Amniotic stem cell (primary cell): ENCODE results near the gene PSRC1.

ENCODE experiments used
- DNase-seq: peaks from one replicate; lab custom pipeline; 2025; lab: John Stamatoyannopoulos, UW

The PSRC1 gene

DNA sequence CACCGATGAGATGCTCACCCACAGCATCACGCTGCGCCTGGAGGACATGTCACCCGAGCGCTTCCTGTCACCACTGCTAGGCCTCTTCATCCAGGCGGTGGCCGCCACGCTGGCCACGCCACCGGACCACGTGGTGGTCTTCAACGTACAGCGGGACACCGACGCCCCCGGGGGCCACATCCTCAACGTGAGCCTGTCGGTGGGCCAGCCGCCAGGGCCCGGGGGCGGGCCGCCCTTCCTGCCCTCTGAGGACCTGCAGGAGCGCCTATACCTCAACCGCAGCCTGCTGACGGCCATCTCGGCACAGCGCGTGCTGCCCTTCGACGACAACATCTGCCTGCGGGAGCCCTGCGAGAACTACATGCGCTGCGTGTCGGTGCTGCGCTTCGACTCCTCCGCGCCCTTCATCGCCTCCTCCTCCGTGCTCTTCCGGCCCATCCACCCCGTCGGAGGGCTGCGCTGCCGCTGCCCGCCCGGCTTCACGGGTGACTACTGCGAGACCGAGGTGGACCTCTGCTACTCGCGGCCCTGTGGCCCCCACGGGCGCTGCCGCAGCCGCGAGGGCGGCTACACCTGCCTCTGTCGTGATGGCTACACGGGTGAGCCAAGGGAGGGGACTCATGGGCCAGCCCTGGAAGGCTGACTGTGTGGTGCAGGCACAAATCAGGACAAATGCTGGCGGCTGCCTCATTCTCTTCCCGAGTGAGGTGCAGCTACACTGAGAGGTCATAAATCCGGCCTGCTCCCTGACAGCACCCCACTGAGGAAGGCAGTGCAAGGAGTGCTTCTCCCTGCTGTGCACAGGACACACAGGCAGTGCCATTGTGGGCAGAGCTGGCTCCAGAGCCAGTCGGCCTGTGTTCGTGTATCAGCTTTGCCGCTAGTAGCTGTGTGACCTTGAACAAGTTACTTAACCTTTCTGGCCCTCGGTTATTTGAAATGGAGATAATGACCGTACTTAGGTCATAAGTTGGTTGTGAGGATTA, 24.2 kb downstream of the PSRC1 start:
- no peak for DNase-seq

DNA sequence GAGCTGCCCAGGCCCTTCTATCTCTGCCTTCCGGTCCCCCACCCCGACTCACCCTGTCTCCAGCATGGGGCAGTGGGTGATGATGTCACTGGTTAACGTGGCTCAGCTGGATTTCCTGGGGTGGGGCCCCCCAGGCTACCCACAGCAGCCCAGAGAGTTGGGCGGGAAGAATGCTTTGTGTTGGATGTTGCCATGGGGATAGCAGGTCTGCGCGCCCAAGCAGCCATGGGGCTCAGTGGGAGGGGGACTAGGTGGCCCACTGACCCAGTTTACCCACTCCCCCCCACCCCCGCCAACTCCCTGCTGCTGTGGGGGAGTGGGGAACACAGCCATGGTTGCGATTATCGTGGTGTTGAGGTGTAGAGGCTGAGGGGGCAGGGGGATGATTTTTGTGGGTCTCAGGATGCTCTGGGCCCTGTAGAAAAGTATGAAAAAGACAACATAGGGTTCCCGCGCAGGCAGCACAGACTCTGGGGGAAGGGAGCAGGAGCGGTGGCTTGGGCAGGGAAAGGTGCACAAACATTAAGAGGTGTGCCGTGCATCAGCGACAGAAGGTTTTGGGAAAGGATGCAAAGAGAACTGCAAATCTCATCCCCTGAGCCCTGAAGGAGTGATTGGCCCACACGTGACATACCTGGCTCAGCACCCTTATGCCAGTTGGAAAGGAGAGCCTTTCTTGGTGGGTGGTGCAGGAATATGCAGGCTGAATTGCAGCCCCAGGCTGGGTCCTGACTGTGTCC, 25.1 kb downstream of the PSRC1 start:
- DNase-seq, result no peak

DNA sequence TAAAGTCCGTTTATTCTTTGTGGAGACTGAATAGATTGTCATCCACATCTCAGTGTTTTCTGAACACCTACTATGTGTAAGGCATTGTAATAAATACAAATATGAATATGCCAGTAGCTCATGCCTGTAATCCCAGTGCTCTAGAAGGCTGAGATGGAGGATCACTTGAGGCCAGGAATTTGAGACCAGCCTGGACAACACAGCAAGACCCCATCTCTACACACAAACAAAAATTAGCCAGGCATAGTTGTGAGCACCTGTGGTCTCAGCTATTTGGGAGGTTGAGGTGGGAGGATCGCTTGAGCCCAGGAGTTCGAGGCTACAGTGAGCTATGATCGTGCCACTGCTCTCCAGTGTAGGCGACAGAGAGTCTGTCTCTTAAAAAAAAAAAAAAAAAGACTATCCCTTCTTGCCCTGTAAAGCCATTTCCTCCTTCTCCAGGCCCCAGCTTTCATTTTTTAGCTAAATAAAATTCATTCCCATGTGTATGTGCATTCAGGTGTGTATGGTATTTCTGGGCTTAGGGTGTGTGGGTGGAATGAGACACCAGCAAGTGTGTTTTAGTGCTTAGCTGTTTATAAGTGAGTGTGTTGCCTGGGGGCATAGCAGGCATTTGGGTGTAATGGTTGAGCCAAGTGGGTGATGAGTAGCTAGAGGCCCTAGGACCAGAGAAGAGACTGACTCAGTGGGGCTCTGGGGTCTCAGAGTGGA, 25.8 kb downstream of the PSRC1 start:
- no peak for DNase-seq

DNA sequence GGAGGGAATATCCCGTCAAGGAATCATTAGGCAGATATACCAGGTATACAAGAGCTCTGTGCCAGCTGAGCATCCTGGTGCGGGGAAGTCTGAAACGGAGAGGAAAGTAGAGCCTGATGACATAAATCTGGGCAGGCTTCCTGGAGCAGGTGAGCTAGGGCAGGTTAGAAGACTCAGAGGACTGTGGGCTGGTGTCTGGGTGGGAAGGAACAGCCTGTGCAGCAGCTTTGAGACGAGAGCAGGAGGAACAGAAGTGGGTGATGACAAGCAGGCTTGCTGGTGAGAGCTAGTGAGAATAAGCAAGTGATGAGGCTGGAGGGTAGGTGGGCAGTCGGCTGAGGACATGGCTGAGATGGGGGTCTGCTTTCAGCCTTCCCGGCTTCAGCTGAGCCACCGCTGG, 26.9 kb downstream of the PSRC1 start:
- no peak for DNase-seq

DNA sequence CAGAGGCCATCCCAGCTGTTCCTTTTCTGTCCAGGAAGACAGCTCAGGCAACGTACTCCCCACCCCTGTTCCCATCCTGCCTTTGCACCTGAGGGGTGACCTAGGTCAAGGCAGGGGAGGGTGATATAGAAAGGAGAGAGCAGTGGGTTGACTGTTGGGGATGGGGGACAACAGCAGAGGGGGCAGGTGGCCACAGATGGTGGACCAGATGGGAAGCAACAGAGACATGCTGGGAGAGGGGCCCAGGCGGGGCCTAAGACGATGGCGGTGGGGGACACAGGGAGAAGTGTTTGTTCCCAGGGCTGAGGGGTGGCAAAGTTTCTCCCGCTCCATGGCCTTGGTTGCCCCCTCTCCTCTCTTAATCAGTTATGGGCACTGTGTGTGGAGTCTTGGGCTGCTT, 27.3 kb downstream of the PSRC1 start:
- no peak for DNase-seq

DNA sequence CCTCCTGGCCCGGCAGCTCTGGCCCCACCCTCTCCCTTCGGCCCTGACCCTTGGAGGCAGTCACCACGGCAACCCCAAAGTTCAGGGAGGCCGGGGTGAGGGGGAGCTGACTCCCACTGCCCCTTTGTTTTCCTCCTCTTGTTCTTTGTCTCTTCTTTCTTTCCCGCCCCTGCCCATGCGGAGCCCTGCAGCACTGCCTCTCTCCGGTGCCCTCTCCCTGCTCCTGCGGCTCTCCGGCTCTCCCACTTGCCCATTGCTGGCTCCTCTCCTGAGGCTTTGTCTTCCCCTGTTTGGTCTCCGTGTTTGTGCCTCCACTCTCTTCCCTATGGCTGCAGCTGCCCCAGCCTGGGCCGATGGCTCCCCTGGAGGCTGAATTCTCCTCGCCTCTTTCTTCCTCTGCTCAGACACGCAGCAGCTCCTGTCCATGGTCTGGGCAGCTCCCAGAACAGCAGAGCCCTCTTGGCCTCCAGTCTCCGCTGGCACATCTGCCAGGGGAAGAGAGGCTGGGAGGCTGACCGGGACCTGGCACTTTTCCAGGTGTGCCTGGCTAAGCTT, 27.8 kb downstream of the PSRC1 start:
- DNase-seq, result no peak

DNA sequence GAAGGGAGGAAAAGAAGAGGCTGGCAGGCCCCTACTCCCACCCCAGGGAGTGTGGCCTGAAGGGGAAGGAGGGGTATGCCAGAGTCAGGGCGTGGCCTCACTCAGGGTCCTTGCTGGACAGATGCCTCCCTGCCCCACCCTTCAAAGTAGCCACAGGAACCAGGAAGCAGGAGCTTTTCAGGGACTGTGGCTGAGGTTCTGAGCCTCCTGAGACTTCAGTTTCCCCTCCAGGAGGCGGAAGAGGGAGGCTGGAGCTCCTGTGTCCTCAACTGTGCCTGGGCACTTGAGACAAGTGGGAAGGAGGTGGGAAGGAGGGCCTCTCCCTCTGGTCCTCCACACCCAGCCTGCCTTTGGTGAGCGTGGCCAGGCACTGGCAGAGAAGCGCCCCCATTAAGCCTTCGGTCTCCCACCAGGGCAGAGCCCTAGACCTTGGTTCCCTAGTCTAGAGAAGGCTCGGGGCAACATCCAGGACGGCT, 28.3 kb downstream of the PSRC1 start:
- DNase-seq, result no peak

DNA sequence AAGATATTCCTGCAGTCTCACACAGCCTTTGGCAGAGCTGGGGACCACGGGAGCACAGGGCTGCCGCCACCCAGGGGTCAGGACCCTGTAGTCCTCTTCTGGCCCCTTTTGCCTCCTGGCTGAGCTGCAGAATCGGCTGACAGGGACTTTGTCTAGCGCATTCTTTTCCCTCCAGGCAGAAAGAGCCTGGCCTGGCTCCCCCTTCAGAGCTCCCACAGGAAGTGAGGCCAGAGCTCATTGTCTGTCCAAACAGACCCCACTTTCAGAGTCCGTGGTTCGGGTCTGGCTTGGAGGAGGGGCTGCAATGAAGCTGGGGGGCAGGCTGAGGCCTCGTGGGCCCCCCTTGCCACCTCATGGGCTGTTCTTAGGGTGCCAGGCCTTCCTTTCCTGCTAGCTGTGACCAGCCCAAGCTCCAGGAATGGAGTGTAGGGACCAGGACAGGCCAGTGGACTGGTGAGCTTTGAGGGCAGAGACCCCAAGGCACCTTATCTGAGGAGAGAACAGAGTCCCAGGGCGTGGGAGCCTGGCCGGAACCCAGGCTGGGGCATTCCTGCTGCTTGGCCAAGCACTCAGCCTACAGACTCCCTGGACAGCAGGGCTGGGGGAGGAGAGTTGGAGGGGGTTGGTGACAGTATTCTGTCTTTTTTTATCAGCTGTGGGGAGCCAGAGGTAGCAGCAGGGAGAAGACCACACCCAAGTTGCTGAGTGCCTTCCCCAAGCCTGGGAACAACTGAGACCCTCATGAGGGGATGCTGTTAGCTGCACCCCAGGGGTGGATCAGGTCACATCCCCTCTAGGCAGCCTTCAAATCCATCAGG, 28.9 kb downstream of the PSRC1 start:
- DNase-seq, result no peak

DNA sequence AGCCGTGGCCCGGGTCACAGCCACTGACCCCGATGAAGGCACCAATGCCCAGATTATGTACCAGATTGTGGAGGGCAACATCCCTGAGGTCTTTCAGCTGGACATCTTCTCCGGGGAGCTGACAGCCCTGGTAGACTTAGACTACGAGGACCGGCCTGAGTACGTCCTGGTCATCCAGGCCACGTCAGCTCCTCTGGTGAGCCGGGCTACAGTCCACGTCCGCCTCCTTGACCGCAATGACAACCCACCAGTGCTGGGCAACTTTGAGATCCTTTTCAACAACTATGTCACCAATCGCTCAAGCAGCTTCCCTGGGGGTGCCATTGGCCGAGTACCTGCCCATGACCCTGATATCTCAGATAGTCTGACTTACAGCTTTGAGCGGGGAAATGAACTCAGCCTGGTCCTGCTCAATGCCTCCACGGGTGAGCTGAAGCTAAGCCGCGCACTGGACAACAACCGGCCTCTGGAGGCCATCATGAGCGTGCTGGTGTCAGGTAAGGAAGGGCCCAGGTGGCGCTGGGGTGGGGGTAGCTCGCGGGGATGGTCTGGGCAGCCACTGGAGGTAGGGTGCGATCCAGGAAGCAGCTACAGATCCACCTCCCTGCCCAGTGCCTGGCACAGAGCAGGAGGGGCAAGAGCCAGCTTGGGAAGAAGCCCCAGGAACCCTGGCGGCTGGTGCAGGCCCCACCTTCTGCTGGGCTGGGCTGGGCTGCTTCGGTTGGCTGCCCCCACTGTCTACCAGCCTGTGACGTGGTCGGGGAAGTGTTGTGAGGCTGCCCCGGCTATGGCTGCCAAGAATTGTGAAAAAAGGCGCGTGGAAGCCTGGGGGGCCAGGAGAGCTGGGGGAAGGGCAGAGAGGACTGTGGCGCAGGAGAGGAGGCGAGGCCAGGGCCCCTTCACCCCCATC, 29.8 kb downstream of the PSRC1 start:
- DNase-seq, result no peak

DNA sequence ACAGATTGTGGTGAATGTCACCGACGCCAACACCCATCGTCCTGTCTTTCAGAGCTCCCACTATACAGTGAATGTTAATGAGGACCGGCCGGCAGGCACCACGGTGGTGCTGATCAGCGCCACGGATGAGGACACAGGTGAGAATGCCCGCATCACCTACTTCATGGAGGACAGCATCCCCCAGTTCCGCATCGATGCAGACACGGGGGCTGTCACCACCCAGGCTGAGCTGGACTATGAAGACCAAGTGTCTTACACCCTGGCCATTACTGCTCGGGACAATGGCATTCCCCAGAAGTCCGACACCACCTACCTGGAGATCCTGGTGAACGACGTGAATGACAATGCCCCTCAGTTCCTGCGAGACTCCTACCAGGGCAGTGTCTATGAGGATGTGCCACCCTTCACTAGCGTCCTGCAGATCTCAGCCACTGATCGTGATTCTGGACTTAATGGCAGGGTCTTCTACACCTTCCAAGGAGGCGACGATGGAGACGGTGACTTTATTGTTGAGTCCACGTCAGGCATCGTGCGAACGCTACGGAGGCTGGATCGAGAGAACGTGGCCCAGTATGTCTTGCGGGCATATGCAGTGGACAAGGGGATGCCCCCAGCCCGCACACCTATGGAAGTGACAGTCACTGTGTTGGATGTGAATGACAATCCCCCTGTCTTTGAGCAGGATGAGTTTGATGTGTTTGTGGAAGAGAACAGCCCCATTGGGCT, 30.6 kb downstream of the PSRC1 start:
- DNase-seq, result no peak

DNA sequence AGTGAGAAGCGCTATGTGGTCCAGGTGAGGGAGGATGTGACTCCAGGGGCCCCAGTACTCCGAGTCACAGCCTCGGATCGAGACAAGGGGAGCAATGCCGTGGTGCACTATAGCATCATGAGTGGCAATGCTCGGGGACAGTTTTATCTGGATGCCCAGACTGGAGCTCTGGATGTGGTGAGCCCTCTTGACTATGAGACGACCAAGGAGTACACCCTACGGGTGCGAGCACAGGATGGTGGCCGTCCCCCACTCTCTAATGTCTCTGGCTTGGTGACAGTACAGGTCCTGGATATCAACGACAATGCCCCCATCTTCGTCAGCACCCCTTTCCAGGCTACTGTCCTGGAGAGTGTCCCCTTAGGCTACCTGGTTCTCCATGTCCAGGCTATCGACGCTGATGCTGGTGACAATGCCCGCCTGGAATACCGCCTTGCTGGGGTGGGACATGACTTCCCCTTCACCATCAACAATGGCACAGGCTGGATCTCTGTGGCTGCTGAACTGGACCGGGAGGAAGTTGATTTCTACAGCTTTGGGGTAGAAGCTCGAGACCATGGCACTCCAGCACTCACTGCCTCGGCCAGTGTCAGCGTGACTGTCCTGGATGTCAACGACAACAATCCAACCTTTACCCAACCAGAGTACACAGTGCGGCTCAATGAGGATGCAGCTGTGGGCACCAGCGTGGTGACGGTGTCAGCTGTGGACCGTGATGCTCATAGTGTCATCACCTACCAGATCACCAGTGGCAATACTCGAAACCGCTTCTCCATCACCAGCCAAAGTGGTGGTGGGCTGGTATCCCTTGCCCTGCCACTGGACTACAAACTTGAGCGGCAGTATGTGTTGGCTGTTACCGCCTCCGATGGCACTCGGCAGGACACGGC, 31.4 kb downstream of the PSRC1 start:
- DNase-seq, result no peak

DNA sequence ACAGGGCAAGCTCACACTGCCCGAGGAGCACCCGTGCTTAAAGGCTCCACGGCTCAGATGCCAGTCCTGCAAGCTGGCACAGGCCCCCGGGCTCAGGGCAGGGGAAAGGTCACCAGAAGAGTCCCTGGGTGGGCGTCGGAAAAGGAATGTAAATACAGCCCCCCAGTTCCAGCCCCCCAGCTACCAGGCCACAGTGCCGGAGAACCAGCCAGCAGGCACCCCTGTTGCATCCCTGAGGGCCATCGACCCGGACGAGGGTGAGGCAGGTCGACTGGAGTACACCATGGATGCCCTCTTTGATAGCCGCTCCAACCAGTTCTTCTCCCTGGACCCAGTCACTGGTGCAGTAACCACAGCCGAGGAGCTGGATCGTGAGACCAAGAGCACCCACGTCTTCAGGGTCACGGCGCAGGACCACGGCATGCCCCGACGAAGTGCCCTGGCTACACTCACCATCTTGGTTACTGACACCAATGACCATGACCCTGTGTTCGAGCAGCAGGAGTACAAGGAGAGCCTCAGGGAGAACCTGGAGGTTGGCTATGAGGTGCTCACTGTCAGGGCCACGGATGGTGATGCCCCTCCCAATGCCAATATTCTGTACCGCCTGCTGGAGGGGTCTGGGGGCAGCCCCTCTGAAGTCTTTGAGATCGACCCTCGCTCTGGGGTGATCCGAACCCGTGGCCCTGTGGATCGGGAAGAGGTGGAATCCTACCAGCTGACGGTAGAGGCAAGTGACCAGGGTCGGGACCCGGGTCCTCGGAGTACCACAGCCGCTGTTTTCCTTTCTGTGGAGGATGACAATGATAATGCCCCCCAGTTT, 32.3 kb downstream of the PSRC1 start:
- DNase-seq, result no peak

DNA sequence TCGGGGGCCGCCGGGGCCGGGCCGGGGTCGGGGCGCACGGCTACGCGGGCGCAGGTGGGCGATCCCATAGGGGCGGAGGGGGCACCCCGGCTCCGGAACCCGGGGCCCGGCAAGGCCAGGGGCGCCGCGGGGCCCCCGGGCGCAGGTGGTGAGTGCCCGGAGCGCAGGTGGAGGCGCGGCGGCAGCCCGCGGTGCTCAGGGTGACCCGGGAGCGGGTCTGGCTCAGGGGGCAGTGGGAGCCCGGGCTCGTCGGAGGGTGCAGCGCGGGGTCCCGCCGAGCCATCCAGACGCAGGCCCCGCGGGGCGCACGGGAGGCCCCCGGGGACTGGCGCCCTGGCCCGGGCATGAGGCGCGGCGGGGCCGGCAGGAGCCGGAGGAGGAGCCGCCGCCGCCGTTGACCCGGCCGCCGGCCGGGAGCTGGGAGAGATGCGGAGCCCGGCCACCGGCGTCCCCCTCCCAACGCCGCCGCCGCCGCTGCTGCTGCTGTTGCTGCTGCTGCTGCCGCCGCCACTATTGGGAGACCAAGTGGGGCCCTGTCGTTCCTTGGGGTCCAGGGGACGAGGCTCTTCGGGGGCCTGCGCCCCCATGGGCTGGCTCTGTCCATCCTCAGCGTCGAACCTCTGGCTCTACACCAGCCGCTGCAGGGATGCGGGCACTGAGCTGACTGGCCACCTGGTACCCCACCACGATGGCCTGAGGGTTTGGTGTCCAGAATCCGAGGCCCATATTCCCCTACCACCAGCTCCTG, 33.1 kb downstream of the PSRC1 start:
- no peak for DNase-seq

DNA sequence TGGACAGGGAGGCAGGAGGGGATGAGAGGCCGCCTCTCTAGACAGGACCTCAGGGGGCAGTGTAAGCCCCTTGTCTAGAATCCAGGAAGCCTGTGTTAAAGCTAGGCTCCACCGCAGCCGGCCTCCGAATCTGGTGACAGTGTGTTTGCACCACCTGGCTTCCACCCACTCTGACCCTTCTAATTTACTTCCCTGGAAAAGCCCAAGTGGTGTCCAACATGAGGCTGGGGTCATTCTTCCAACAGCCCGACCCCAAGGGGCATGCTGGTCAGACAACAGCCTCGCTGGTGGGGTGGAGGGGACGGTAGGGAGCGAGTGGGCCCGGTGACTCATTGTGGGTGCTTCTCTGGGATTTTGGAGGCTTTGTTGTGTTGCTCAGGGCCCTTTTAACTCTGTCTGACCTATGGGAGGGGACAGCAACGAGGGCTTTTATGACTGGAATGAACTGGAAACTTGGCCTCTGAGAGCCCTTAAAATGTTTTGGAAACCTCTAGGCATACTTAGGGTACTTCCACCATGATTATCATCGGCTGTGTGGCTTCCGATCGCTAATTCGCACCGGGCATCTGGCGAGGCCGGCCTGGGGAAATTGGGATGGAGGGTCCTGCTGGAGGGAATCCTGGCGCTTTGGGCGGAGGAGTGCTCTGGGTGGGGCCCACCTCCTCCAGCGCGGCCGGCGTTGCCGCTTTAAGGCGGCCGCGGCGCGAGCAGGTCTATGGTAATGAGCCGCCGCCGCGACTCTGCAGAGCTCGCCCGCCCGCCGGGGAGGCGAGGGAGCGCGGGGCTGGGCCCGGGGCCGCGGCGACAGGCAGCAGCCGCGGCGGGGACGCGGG, 33.9 kb downstream of the PSRC1 start, which contains the start of gene CELSR2:
Gene CELSR2 (plus strand): TSS at position 743 of the 833 bp plus-strand sequence. CDS start 541 bp downstream, outside the sequence.
- no peak for DNase-seq

DNA sequence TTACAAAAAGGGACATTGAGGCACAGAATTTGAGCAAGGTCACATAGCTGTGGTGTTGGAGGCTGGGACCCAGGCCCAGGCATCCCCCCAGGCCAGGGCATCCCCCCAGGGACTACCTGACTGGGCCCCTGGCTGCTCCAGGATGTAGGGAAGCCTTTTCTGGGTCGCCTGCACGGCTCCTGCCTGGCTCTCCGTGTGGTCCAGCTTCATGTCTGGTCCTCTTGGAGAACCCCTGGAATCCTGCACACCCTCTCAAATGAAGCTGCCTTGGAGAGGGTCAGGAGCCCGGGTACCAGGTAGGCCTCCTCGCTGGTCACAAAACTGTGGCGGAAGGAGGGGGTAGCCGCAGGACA, 34.5 kb downstream of the PSRC1 start:
- no peak for DNase-seq
